ENCODE data around the gene ZNF124. TPM values are rescaled to one million over a fixed set of nuclear protein-coding genes. Genes with fewer than 3 reads are reported as not detected.
"Not testable (repeated sequence)": the region's sequence is repeated elsewhere in the genome, so short reads cannot be mapped to it uniquely, and the experiment has no call there.

The ZNF124 gene
- 94.0 and 100 TPM in 2 replicates for total RNA-seq (2014; rRNA removed; shearing (Covaris generic))

GRCh38 chr1:247171875-247172563 is at the start of gene ZNF124:
TSS of gene ZNF124 (minus strand) at chr1:247172020. CDS start at chr1:247171877, 143 bp downstream.
- peak; percentile 19 for DNase-seq (ENCODE audit: low spot score)
- in situ Hi-C loops (cut with HindIII; ENCODE audit: low sequenced_read_pairs) = not testable (repeated sequence)

GRCh38 chr1:247220280-247220679 is 48.5 kb upstream of the ZNF124 start:
- DNase-seq (ENCODE audit: low spot score); in situ Hi-C loops (cut with HindIII; ENCODE audit: low sequenced_read_pairs): not testable (repeated sequence)

- in situ Hi-C loops (cut with HindIII; ENCODE audit: low sequenced_read_pairs) = no loop called here
- no peak for DNase-seq (ENCODE audit: low spot score)
These were observed 46.4 kb upstream of the ZNF124 start for GRCh38 chr1:247218121-247218651.

- no peak for DNase-seq (ENCODE audit: low spot score)
- in situ Hi-C loops (cut with HindIII; ENCODE audit: low sequenced_read_pairs) = no loop called here
These were observed 44.4 kb upstream of the ZNF124 start for GRCh38 chr1:247216261-247216660.

- DNase-seq (ENCODE audit: low spot score) = no peak
- in situ Hi-C loops (cut with HindIII; ENCODE audit: low sequenced_read_pairs) = no loop called here
These were observed 41.1 kb upstream of the ZNF124 start for GRCh38 chr1:247212627-247213617.

- DNase-seq (ENCODE audit: low spot score) = no peak
- in situ Hi-C loops (cut with HindIII; ENCODE audit: low sequenced_read_pairs) = no loop called here
These were observed 40.2 kb upstream of the ZNF124 start for GRCh38 chr1:247212012-247212411.

GRCh38 chr1:247211339-247211738 is 39.5 kb upstream of the ZNF124 start:
- in situ Hi-C loops (cut with HindIII; ENCODE audit: low sequenced_read_pairs) = no loop called here
- DNase-seq (ENCODE audit: low spot score) = no peak

GRCh38 chr1:247210376-247211117 is 38.7 kb upstream of the ZNF124 start:
- in situ Hi-C loops (cut with HindIII; ENCODE audit: low sequenced_read_pairs) = no loop called here
- peak; percentile 98 for DNase-seq (ENCODE audit: low spot score)

- in situ Hi-C loops (cut with HindIII; ENCODE audit: low sequenced_read_pairs) = no loop called here
- peak; percentile 20 for DNase-seq (ENCODE audit: low spot score)
These were observed 38.2 kb upstream of the ZNF124 start for GRCh38 chr1:247210062-247210375.

- no peak for DNase-seq (ENCODE audit: low spot score)
These were observed 37.6 kb upstream of the ZNF124 start for GRCh38 chr1:247209396-247209795.

GRCh38 chr1:247204177-247204647 is 32.4 kb upstream of the ZNF124 start:
- in situ Hi-C loops (cut with HindIII; ENCODE audit: low sequenced_read_pairs) = no loop called here
- peak; percentile 20 for DNase-seq (ENCODE audit: low spot score)

More at GRCh38 chr1:247209396-247209795, 37.6 kb upstream of the ZNF124 start:
- in situ Hi-C loops (cut with HindIII; ENCODE audit: low sequenced_read_pairs) = no loop called here

- in situ Hi-C loops (cut with HindIII; ENCODE audit: low sequenced_read_pairs) = no loop called here
- DNase-seq (ENCODE audit: low spot score) = no peak
These were observed 27.0 kb upstream of the ZNF124 start for GRCh38 chr1:247198781-247199180.

- no peak for DNase-seq (ENCODE audit: low spot score)
- in situ Hi-C loops (cut with HindIII; ENCODE audit: low sequenced_read_pairs) = no loop called here
These were observed 22.1 kb upstream of the ZNF124 start for GRCh38 chr1:247193958-247194357.

- no peak for DNase-seq (ENCODE audit: low spot score)
- in situ Hi-C loops (cut with HindIII; ENCODE audit: low sequenced_read_pairs) = no loop called here
These were observed 18.4 kb upstream of the ZNF124 start for GRCh38 chr1:247189981-247190798.

GRCh38 chr1:247185667-247186066 is 13.8 kb upstream of the ZNF124 start:
- in situ Hi-C loops (cut with HindIII; ENCODE audit: low sequenced_read_pairs) = no loop called here
- DNase-seq (ENCODE audit: low spot score) = no peak

- in situ Hi-C loops (cut with HindIII; ENCODE audit: low sequenced_read_pairs) = no loop called here
- no peak for DNase-seq (ENCODE audit: low spot score)
These were observed 12.4 kb upstream of the ZNF124 start for GRCh38 chr1:247184254-247184653.

- in situ Hi-C loops (cut with HindIII; ENCODE audit: low sequenced_read_pairs) = no loop called here
- no peak for DNase-seq (ENCODE audit: low spot score)
These were observed 11.2 kb upstream of the ZNF124 start for GRCh38 chr1:247182994-247183393.

GRCh38 chr1:247180581-247180980 is 8.8 kb upstream of the ZNF124 start:
- no peak for DNase-seq (ENCODE audit: low spot score)
- in situ Hi-C loops (cut with HindIII; ENCODE audit: low sequenced_read_pairs) = no loop called here
